ENCODE results near the gene TRIM16.
"Not testable (repeated sequence)": the region's sequence is repeated elsewhere in the genome, so short reads cannot be mapped to it uniquely, and the experiment has no call there.

DNA sequence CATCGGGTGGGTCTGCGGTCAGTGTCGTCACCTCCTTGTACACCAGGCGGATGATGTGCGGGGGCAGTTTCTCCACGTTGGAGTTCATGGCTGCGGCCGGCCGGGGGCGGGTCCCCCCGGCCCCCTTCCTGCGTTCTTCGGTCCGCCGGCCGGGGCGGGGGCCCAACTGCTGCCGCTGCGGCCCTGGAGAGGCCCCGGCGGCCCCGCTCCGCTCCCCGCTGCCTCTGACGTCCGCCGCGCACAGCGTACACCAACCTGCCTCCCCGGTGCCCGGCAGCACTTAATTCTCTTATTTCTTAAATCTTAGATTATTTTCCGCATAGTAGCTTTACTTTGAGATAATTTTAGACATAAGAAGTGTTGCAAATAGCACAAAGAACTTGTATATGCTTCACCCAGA, 20.7 kb upstream of the TRIM16 start:
- TF ChIP-seq, protein P1, sequence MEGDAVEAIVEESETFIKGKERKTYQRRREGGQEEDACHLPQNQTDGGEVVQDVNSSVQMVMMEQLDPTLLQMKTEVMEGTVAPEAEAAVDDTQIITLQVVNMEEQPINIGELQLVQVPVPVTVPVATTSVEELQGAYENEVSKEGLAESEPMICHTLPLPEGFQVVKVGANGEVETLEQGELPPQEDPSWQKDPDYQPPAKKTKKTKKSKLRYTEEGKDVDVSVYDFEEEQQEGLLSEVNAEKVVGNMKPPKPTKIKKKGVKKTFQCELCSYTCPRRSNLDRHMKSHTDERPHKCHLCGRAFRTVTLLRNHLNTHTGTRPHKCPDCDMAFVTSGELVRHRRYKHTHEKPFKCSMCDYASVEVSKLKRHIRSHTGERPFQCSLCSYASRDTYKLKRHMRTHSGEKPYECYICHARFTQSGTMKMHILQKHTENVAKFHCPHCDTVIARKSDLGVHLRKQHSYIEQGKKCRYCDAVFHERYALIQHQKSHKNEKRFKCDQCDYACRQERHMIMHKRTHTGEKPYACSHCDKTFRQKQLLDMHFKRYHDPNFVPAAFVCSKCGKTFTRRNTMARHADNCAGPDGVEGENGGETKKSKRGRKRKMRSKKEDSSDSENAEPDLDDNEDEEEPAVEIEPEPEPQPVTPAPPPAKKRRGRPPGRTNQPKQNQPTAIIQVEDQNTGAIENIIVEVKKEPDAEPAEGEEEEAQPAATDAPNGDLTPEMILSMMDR (conservative IDR thresholded peaks at IDR 0.05) = not testable (repeated sequence)
- not testable (repeated sequence) for TF ChIP-seq EZH2 (IDR thresholded peaks at IDR 0.05; ENCODE audit: low read depth)

Measured in PC-9 (cell line).